H1 (cell line): ENCODE data around the gene KRT37. TPM values are rescaled to one million over a fixed set of nuclear protein-coding genes. Genes with fewer than 3 reads are reported as not detected.

ENCODE experiments used
- ASH2L ChIP-seq: fragments of 200-600, 300-600 bp; sonication (generic); IDR thresholded peaks from one replicate; pipeline ENCODE4 v1.7.1; 2017; ENCODE audit warnings: low read length
- CBX8 ChIP-seq: fragments of 300-800, 300-1000 bp; sonication (generic); IDR thresholded peaks from 2 replicates; pipeline ENCODE4 v1.7.1; 2016; ENCODE audit warnings: low read depth, low read length, borderline replicate concordance
- GTF2F1 ChIP-seq: IDR thresholded peaks from 2 replicates; pipeline ENCODE4 v1.6.1; 2012; ENCODE audit warnings: low read depth, low read length, improper control_type of control experiment, borderline replicate concordance
- HDAC6 ChIP-seq: IDR thresholded peaks from one replicate; pipeline ENCODE4 v1.7.1; 2012; ENCODE audit warnings: low read depth, mild to moderate bottlenecking, inconsistent platforms, low read length, moderate library complexity
- KDM1A ChIP-seq: fragments of 200-600, 300-600 bp; sonication (generic); IDR thresholded peaks from 2 replicates; pipeline ENCODE4 v1.7.1; 2016; ENCODE audit warnings: mild to moderate bottlenecking, low read length, borderline replicate concordance
- KDM5A ChIP-seq: fragments of 200-600 bp; IDR thresholded peaks from 2 replicates; pipeline ENCODE4 v1.7.1; 2012; ENCODE audit warnings: mild to moderate bottlenecking, low read length, inconsistent platforms, mixed read lengths
- polyA plus RNA-seq, 7 experiments: library from polyadenylated mRNA; depleted of rRNA in 3 of 7; stranded (reverse) in 5 of 7; unstranded in 2 of 7; fragments of >200 nt in 5 of 7; fragments of 200-250 nt in 2 of 7; gene quantifications; 1 replicate in 5 of 7; 2 replicates in 1 of 7; 4 replicates in 1 of 7; pipeline versions ENCODE4 v1.2.1 to v1.2.3, GENCODE V29; 2011 to 2013; ENCODE audit warnings: missing spikeins in 2 of 7, mixed read lengths in 2 of 7
- total RNA-seq: library from RNA; stranded (reverse); fragmentation: NEBNext Ultra II Directional; extraction: Animal tissue kit (Norgen Biotek cat#: 25700); gene quantifications from 2 replicates; pipeline ENCODE4 v1.2.1, GENCODE V29; 2021
- TF ChIP-seq, protein P1 (sequence below): fragments of 300-600 bp; sonication (generic); IDR thresholded peaks from 2 replicates; pipeline ENCODE4 v1.7.1; 2012; ENCODE audit warnings: low read length, moderate library complexity, mild to moderate bottlenecking, inconsistent platforms; ENCODE audit not compliant: insufficient replicate concordance

The KRT37 gene
- total and polyA plus RNA-seq, 2 of the 8 experiments (the other 6 are each of a cell fraction or from before 2014, with no cell fraction given) = not detected

DNA sequence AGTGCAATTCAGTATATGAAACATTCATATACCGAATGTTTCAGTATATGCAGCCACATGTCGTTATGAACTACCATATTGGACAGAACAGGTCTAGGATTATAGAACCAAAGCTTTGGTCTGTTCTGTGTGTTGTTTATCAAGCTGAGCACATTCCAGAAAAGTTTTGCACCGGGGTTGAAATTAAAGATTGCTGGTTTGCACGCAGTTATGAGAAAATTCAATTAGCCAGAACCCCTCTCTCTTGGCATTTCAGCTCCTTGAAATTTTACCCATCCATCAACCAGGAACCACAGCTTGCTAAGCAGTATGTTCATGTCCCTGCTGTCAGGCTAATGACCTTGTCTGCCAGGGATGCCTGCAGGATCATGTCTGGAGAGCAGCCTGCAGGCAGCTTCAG, 33.3 kb upstream of the KRT37 start (continued):
- TF ChIP-seq, protein P1, sequence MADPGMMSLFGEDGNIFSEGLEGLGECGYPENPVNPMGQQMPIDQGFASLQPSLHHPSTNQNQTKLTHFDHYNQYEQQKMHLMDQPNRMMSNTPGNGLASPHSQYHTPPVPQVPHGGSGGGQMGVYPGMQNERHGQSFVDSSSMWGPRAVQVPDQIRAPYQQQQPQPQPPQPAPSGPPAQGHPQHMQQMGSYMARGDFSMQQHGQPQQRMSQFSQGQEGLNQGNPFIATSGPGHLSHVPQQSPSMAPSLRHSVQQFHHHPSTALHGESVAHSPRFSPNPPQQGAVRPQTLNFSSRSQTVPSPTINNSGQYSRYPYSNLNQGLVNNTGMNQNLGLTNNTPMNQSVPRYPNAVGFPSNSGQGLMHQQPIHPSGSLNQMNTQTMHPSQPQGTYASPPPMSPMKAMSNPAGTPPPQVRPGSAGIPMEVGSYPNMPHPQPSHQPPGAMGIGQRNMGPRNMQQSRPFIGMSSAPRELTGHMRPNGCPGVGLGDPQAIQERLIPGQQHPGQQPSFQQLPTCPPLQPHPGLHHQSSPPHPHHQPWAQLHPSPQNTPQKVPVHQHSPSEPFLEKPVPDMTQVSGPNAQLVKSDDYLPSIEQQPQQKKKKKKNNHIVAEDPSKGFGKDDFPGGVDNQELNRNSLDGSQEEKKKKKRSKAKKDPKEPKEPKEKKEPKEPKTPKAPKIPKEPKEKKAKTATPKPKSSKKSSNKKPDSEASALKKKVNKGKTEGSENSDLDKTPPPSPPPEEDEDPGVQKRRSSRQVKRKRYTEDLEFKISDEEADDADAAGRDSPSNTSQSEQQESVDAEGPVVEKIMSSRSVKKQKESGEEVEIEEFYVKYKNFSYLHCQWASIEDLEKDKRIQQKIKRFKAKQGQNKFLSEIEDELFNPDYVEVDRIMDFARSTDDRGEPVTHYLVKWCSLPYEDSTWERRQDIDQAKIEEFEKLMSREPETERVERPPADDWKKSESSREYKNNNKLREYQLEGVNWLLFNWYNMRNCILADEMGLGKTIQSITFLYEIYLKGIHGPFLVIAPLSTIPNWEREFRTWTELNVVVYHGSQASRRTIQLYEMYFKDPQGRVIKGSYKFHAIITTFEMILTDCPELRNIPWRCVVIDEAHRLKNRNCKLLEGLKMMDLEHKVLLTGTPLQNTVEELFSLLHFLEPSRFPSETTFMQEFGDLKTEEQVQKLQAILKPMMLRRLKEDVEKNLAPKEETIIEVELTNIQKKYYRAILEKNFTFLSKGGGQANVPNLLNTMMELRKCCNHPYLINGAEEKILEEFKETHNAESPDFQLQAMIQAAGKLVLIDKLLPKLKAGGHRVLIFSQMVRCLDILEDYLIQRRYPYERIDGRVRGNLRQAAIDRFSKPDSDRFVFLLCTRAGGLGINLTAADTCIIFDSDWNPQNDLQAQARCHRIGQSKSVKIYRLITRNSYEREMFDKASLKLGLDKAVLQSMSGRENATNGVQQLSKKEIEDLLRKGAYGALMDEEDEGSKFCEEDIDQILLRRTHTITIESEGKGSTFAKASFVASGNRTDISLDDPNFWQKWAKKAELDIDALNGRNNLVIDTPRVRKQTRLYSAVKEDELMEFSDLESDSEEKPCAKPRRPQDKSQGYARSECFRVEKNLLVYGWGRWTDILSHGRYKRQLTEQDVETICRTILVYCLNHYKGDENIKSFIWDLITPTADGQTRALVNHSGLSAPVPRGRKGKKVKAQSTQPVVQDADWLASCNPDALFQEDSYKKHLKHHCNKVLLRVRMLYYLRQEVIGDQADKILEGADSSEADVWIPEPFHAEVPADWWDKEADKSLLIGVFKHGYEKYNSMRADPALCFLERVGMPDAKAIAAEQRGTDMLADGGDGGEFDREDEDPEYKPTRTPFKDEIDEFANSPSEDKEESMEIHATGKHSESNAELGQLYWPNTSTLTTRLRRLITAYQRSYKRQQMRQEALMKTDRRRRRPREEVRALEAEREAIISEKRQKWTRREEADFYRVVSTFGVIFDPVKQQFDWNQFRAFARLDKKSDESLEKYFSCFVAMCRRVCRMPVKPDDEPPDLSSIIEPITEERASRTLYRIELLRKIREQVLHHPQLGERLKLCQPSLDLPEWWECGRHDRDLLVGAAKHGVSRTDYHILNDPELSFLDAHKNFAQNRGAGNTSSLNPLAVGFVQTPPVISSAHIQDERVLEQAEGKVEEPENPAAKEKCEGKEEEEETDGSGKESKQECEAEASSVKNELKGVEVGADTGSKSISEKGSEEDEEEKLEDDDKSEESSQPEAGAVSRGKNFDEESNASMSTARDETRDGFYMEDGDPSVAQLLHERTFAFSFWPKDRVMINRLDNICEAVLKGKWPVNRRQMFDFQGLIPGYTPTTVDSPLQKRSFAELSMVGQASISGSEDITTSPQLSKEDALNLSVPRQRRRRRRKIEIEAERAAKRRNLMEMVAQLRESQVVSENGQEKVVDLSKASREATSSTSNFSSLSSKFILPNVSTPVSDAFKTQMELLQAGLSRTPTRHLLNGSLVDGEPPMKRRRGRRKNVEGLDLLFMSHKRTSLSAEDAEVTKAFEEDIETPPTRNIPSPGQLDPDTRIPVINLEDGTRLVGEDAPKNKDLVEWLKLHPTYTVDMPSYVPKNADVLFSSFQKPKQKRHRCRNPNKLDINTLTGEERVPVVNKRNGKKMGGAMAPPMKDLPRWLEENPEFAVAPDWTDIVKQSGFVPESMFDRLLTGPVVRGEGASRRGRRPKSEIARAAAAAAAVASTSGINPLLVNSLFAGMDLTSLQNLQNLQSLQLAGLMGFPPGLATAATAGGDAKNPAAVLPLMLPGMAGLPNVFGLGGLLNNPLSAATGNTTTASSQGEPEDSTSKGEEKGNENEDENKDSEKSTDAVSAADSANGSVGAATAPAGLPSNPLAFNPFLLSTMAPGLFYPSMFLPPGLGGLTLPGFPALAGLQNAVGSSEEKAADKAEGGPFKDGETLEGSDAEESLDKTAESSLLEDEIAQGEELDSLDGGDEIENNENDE = no peak
- TF ChIP-seq CBX8 (no peak), KDM5A (no peak), ASH2L (no peak), GTF2F1 (no peak), HDAC6 (no peak), KDM1A (no peak)
